Epithelial cell of esophagus (primary cell): ENCODE measurements around the gene DLGAP1.

Experiments
- DNase-seq: peaks from one replicate; pipeline ENCODE4 v3.0.0; 2010; ENCODE audit warnings: low read depth
- H3K4me3 ChIP-seq: 2 replicates; pipeline ENCODE4 v1.5.1; 2011; ENCODE audit warnings: mild to moderate bottlenecking, low read length, control low read depth
- CTCF ChIP-seq: IDR thresholded peaks from 2 replicates; pipeline ENCODE4 v1.5.1; 2011; ENCODE audit warnings: low read depth, mild to moderate bottlenecking, low read length, control low read depth, inconsistent platforms; ENCODE audit not compliant: insufficient read depth; ENCODE audit errors: missing control alignments

DLGAP1 gene

DNA sequence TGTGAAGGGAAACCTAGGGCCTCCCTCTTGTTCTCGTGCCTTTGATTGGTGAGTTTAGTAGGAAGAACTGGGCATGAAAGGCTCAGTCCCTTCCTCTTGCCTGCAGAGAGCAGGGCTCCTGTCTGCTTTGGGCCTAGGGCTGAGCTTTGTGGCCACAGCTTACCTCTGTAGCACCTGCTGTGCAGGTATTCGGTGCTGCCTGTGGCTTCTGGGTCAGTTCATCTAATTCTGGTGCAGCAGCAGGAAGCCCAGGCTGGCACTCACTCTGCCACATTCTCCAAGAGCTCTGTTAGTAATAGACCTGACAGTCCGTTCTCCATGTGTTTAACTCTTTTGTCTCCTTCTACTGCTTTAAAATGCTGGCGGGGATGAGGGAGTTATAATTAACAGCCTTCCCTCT, 96.5 kb downstream of the DLGAP1 start:
- no peak for TF ChIP-seq CTCF
- H3K4me3 ChIP-seq: no peak overlapping the region
- DNase-seq: no peak

DNA sequence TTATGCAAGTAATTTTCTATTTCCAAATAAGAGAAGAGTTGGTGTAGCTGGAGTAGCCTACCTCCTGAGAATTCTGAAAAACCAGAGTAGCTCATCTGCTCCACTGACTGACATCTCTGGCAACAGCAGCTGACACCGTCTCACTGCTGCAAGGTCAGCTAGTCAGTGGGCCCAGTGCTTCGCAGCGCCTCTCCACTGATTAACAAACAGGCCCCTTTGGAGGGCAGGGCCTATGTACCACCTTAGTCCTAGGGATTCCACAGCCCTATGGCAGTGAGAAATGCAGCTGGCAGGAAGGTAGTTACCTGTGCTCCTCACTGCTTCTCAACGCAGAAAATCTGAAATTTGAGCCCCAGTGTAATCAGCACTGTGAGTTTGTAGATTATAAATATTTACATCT, 97.5 kb downstream of the DLGAP1 start:
- H3K4me3 ChIP-seq: no peak overlapping the region
- no peak for DNase-seq
- no peak for TF ChIP-seq CTCF

DNA sequence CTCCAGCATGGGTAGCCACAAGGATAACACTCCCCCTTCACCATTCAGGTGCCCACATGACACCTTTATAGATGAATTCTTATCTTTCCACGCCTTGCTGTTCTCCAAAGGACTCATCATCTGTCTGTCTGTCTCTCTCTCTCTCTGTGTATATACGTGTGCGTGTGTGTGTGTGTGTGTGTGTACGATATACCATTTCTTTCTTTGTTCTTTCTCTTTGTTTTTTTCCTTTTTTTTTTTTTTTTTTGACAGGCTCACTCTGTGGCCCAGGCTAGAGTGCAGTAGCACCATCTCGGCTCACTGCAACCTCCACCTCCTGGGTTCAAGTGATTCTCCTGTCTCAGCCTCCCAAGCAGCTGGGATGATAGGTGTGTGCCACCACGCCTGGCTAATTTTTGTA, 98.2 kb downstream of the DLGAP1 start:
- no peak for TF ChIP-seq CTCF
- no peak for DNase-seq
- no peak overlapping the region for H3K4me3 ChIP-seq

DNA sequence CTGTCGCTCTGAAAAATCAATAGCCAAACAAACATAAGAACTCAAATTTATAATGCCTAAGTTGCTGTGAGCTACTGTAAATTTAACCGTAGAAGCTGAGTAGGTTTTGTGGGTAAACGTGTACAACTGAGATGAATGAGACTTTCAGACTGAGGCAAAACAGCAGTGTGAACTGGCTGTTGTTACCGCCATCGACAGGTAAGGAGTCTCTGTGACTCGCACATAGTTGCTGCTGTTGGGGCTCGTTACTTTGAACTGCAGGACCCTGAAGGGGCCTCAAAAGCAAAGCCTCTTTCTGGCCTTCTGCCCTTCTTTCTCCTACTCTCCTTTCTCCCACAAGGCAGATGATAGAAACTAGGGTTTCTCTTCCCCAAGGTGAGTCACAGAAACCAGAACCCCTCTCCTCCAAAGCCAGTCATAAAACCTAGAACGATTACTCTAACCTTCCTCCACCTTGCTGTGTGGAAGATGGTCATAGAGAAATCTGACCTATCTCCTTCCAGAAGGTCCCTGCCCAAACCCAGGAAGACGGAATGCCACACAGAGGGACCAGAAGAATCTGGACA, 101.2 kb downstream of the DLGAP1 start:
- no peak for DNase-seq
- no peak overlapping the region for H3K4me3 ChIP-seq

GRCh38 chr18:4352746-4353551, 102.2 kb downstream of the DLGAP1 start:
- no peak overlapping the region for H3K4me3 ChIP-seq
- TF ChIP-seq CTCF: no peak
- no peak for DNase-seq

More for the DNA sequence above, 101.2 kb downstream of the DLGAP1 start:
- TF ChIP-seq CTCF: no peak

- no peak for DNase-seq
- no peak overlapping the region for H3K4me3 ChIP-seq
- TF ChIP-seq CTCF: no peak
Observed at GRCh38 chr18:4351005-4351404, 104.1 kb downstream of the DLGAP1 start.

- TF ChIP-seq CTCF: no peak
- no peak for DNase-seq
- no peak overlapping the region for H3K4me3 ChIP-seq
Observed at GRCh38 chr18:4335386-4335785, 119.7 kb downstream of the DLGAP1 start.
